MCF 10A (cell line): ENCODE results near the gene RGSL1. TPM values are rescaled to one million over a fixed set of nuclear protein-coding genes. Genes with fewer than 3 reads are reported as not detected.

Source experiments
- BruUV-seq: library from RNA; stranded (reverse); fragments of 400-500 nt; replicated peaks from 2 replicates; lab custom pipeline; 2021; lab: Mats Ljungman, UMichigan
- CTCF ChIA-PET: fragments of 300-600 bp; sonication (Branson Sonifier 250); formaldehyde crosslinking; extraction: SDS; loops from one replicate; lab custom pipeline; 2021; ENCODE audit warnings: antibody characterized with exemption, inconsistent platforms; lab: Yijun Ruan, JAX
- POLR2A ChIA-PET: fragments of 300-600, 350-650 bp; sonication (Branson Sonifier 250); formaldehyde crosslinking; extraction: SDS; loops from one replicate; lab custom pipeline; 2020; ENCODE audit warnings: antibody characterized with exemption, inconsistent platforms; lab: Yijun Ruan, JAX
- DNase-seq: peaks from one replicate; pipeline ENCODE4 v3.0.0-alpha.2; 2018; ENCODE audit not compliant: unreplicated experiment
- H3K27ac Mint-ChIP-seq: one replicate; pipeline ENCODE4 v1.8.0; 2022; ENCODE audit warnings: mild to moderate bottlenecking, low read depth, mixed read lengths; ENCODE audit not compliant: unreplicated experiment
- H3K27me3 Mint-ChIP-seq: one replicate; pipeline ENCODE4 v1.8.0; 2022; ENCODE audit warnings: mixed read lengths; ENCODE audit not compliant: insufficient read depth, unreplicated experiment
- H3K36me3 Mint-ChIP-seq: one replicate; pipeline ENCODE4 v1.8.0; 2022; ENCODE audit warnings: mild to moderate bottlenecking, moderate library complexity, mixed read lengths; ENCODE audit not compliant: insufficient read depth, unreplicated experiment
- H3K4me1 Mint-ChIP-seq: one replicate; pipeline ENCODE4 v1.8.0; 2022; ENCODE audit warnings: mixed read lengths; ENCODE audit not compliant: insufficient read depth, unreplicated experiment
- H3K4me3 Mint-ChIP-seq: one replicate; pipeline ENCODE4 v1.8.0; 2022; ENCODE audit warnings: mild to moderate bottlenecking, moderate library complexity, mixed read lengths; ENCODE audit not compliant: unreplicated experiment
- H3K9me3 Mint-ChIP-seq: one replicate; pipeline ENCODE4 v1.8.0; 2022; ENCODE audit warnings: mixed read lengths; ENCODE audit not compliant: unreplicated experiment
- intact Hi-C: fragments of 100-400 bp; cut with micrococcal nuclease; formaldehyde crosslinking; loops from 2 replicates; pipeline ENCODE4 v1.14.1; 2022
- total RNA-seq: library from RNA; stranded (reverse); gene quantifications from 2 replicates; pipeline ENCODE4 v1.2.3, GENCODE V29; 2022
- TF ChIP-seq, protein P1 (sequence below): fragments of 200-600 bp; IDR thresholded peaks from one replicate; pipeline ENCODE4 v1.8.0; 2022; ENCODE audit warnings: antibody characterized with exemption, mild to moderate bottlenecking; ENCODE audit not compliant: unreplicated experiment

RGSL1 gene
- total RNA-seq, 1 experiment from 2014 or later: not detected

DNA sequence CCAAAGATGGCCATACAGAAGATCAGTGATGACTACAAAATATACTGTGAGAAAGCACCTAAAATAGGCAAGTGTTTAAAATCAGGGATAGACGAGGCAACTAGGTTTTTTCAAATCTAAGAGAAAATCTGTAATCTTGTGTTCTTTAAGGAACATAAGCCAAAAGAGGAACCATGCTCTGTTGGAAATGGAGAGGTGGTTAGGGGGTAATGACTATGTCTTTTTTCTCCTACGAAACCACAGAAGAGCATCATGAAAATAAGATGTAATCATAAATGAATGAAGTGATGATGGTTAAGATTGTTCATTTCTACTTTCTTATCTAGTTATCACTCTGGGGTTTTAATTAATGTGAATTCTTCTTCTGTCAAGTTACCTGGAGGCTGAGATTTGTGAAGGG is 43.1 kb downstream of the RGSL1 start:
- DNase-seq: no peak
- H3K36me3 Mint-ChIP-seq: no peaks in the 10 kb centered on the region
- TF ChIP-seq, protein P1, sequence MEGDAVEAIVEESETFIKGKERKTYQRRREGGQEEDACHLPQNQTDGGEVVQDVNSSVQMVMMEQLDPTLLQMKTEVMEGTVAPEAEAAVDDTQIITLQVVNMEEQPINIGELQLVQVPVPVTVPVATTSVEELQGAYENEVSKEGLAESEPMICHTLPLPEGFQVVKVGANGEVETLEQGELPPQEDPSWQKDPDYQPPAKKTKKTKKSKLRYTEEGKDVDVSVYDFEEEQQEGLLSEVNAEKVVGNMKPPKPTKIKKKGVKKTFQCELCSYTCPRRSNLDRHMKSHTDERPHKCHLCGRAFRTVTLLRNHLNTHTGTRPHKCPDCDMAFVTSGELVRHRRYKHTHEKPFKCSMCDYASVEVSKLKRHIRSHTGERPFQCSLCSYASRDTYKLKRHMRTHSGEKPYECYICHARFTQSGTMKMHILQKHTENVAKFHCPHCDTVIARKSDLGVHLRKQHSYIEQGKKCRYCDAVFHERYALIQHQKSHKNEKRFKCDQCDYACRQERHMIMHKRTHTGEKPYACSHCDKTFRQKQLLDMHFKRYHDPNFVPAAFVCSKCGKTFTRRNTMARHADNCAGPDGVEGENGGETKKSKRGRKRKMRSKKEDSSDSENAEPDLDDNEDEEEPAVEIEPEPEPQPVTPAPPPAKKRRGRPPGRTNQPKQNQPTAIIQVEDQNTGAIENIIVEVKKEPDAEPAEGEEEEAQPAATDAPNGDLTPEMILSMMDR: no peak
- no peaks in the 10 kb centered on the region for H3K4me1 Mint-ChIP-seq
- no peaks in the 10 kb centered on the region for H3K9me3 Mint-ChIP-seq
- BruUV-seq: no TSS peak
- POLR2A ChIA-PET: interaction anchor here (0.6 kb wide), 1 partner anchor 269 kb away, joined by 3 read pairs; no protein-coding TSS in a partner anchor
- intact Hi-C loops: no loop called here
- peaks cover 6% of the 10 kb centered on the region for H3K27me3 Mint-ChIP-seq
- H3K4me3 Mint-ChIP-seq: no peak overlapping the region
- H3K27ac Mint-ChIP-seq: no peak overlapping the region
- CTCF ChIA-PET: interaction anchor here (0.6 to 0.9 kb wide), 3 partner anchors 9 to 290 kb away, joined by 3 read pairs; no protein-coding TSS in a partner anchor

DNA sequence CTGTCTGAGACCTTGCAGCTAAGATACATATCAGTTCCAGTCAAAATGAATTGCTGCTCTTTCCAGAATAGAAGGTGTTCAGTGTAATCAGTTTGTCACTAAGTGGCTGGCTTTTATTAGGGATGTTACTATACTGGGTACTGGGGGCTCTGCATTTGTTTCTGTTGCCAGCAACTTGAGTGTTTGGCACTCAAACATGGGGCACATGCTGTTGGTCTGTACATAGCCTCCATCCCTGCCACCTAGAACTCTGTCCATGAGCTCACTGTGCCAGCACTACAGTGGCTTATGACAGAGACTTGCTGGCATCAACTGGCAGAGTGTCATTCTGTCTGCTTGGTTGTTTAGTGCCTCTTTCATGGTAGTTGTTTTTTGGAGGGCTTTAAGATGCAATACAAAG is 45.1 kb downstream of the RGSL1 start:
- intact Hi-C loops: no loop called here
- ChIA-PET POLR2A (no interaction called here), CTCF (no interaction called here)
- DNase-seq: no peak
- no TSS peak for BruUV-seq
- H3K9me3 Mint-ChIP-seq: no peaks in the 10 kb centered on the region
- TF ChIP-seq, protein P1: no peak
- peaks cover 17% of the 10 kb centered on the region for H3K27me3 Mint-ChIP-seq
- H3K27ac Mint-ChIP-seq: no peak overlapping the region
- no peaks in the 10 kb centered on the region for H3K36me3 Mint-ChIP-seq
- H3K4me1 Mint-ChIP-seq: no peaks in the 10 kb centered on the region
- H3K4me3 Mint-ChIP-seq: no peak overlapping the region

DNA sequence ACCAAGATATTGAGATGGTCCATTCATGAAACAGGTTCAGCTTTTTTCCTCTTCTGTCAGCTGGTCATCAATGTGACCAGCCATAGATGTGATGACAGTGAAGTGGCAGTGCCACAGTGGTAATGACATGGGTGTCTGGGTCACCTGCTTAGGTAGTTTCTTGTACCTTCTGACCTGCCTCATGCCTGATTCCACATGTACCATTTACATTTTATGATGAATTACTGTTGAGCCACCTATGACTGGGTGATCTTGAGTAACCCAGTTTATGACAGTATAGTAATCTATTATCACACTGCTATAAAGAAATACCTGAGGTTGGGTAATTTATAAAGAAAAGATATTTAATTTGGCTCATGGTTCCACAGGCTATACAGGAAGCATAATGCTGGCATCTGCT is 45.7 kb downstream of the RGSL1 start:
- POLR2A ChIA-PET: no interaction called here

DNA sequence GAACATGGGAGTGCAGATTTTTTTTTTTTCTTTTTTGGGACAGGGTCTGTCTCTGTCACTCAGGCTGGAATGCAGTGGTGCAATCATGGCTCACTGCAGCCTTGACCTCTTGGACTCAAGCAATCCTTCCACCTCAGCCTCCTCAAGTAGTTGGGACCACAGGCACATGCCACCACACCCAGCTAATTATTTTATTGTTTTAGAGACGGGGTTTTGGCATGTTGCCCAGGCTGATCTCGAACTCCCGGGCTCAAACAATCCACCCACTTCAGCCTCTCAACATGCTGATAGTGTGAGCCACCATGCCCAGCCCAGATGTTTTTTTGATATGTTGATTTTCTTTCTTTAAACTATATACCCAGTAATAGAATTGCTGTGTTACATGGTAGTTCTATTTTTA is 57.7 kb downstream of the RGSL1 start:
- intact Hi-C loops: no loop called here
- Mint-ChIP-seq H3K36me3 (no peaks in the 10 kb centered on the region), H3K9me3 (no peaks in the 10 kb centered on the region), H3K4me3 (no peak overlapping the region), H3K4me1 (no peaks in the 10 kb centered on the region), H3K27ac (no peak overlapping the region), H3K27me3 (peaks cover 11% of the 10 kb centered on the region)
- TF ChIP-seq, protein P1: no peak
- no TSS peak for BruUV-seq
- CTCF ChIA-PET: no interaction called here
- peak; percentile 53 for DNase-seq
- POLR2A ChIA-PET: no interaction called here

More for the DNA sequence above, 45.7 kb downstream of the RGSL1 start:
- Mint-ChIP-seq H3K9me3 (no peaks in the 10 kb centered on the region), H3K27ac (no peak overlapping the region), H3K36me3 (no peaks in the 10 kb centered on the region), H3K4me3 (no peak overlapping the region), H3K4me1 (no peaks in the 10 kb centered on the region), H3K27me3 (peaks cover 17% of the 10 kb centered on the region)
- BruUV-seq: no TSS peak
- TF ChIP-seq, protein P1: no peak
- CTCF ChIA-PET: interaction anchor here (1.0 kb wide), 1 partner anchor 11 kb away, joined by 4 read pairs; no protein-coding TSS in a partner anchor
- DNase-seq: no peak
- intact Hi-C loops: no loop called here
